Stimulated activated CD4-positive, alpha-beta T cell treated with anti-CD3 and anti-CD28 coated beads, Interleukin-12 subunit alpha, Interleukin-12 subunit beta, amount 100 ng/mL, for 4 hours (primary cell): Measurements from ENCODE around the gene HOMEZ.
A peak's percentile ranks its signal among the peaks of the same experiment; 100 is the strongest.
"Not testable (repeated sequence)": the region's sequence is repeated elsewhere in the genome, so short reads cannot be mapped to it uniquely, and the experiment has no call there.

Source experiments
- DNase-seq: peaks from one replicate; pipeline ENCODE4 v3.0.0-alpha.2; 2020

HOMEZ gene, protein sequence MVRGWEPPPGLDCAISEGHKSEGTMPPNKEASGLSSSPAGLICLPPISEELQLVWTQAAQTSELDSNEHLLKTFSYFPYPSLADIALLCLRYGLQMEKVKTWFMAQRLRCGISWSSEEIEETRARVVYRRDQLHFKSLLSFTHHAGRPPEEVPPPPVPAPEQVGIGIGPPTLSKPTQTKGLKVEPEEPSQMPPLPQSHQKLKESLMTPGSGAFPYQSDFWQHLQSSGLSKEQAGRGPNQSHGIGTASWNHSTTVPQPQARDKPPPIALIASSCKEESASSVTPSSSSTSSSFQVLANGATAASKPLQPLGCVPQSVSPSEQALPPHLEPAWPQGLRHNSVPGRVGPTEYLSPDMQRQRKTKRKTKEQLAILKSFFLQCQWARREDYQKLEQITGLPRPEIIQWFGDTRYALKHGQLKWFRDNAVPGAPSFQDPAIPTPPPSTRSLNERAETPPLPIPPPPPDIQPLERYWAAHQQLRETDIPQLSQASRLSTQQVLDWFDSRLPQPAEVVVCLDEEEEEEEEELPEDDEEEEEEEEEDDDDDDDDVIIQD

DNA sequence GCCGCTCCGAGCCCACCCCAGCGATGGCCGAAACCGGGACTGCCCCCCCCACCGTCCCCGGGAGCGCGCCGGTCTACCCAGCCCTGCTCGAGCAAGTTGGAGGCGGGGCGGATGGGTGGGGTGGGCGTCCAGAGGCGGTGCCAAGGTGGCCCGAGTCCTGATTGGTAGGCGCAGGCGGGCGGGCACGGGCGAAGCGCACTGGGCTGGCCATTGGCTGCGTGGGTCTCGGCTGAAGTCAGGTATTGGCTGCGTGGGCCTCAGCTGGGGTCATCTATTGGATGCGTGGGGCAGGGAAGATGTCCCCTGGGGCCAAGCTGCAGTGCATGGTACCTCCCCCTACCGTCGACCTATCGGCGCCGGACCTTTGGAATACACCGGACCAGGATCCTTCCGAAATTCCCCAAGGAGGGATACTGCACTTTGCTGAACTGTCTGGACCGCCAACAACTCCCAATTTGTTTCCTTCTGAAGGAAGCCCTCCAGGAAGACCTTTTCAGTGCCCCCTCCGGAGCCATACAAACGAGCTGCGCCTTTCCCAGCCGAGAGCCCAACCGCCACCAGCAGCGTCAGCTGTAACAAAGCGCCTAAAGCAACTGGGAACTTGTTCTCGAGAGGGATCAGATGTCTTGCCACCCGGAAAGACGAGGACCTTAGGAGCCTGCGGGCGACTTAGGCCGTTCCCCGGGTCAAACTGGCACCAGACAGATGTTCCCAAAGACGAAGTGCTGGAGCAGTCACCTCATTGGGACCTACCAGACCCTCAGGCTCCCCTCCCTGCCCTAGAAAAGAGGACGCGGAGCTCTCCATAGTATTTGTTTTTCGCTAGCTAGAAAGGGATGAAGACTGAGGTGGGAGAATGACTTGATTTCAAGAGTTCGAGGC lies at the start of gene HOMEZ:
HOMEZ (minus strand) TSS at position 113 of the 882 bp plus-strand sequence. CDS start 180 bp downstream, outside the sequence.
- peak; percentile 98 for DNase-seq

DNA sequence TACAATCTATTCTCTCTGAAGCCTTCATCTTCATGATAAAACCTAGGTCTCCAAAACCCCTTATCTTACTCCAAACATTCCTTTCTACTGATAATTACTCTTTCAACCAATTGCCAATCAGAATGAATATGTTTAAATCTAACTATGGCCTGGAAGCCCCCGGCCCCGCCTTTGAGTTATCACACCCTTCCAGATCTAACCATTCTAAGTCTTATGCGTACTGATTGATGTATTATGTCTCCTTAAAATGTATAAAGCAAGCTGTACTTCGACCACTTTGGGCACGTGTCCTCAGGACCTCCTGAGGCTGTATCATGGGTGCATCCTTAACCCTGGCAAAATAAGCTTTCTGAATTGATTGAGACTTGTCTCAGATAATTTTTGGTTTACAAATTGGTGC lies 49.7 kb upstream of the HOMEZ start:
- no peak for DNase-seq

- DNase-seq = peak; percentile 35
These were observed 42.2 kb upstream of the HOMEZ start for GRCh38 chr14:23327947-23328744.

- DNase-seq = no peak
These were observed 40.8 kb upstream of the HOMEZ start for GRCh38 chr14:23326491-23327332.

DNA sequence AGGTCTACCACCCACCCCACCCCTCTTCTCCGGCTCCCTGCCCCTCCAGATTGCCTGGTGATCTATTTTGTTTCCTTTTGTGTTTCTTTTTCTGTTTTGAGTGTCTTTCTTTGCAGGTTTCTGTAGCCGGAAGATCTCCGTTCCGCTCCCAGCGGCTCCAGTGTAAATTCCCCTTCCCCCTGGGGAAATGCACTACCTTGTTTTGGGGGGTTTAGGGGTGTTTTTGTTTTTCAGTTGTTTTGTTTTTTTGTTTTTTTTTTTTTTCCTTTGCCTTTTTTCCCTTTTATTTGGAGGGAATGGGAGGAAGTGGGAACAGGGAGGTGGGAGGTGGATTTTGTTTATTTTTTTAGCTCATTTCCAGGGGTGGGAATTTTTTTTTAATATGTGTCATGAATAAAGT lies 39.8 kb upstream of the HOMEZ start:
- DNase-seq = not testable (repeated sequence)

DNA sequence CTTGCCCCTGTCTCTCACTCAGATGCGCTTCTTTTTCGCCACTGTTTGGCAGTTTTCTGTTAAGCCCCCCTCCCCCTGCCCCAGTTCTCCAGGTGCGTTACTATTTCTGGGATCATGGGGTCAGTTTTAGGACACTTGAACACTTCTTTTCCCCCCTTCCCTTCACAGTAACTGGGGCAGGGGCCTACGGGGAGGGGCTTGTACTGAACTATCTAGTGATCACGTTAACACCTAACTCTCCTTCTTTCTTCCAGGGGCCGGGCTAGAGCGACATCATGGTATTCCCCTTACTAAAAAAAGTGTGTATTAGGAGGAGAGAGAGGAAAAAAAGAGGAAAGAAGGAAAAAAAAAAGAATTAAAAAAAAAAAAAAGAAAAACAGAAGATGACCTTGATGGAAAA lies 39.1 kb upstream of the HOMEZ start:
- no peak for DNase-seq

- no peak for DNase-seq
These were observed 38.5 kb upstream of the HOMEZ start for GRCh38 chr14:23324455-23324846.

DNA sequence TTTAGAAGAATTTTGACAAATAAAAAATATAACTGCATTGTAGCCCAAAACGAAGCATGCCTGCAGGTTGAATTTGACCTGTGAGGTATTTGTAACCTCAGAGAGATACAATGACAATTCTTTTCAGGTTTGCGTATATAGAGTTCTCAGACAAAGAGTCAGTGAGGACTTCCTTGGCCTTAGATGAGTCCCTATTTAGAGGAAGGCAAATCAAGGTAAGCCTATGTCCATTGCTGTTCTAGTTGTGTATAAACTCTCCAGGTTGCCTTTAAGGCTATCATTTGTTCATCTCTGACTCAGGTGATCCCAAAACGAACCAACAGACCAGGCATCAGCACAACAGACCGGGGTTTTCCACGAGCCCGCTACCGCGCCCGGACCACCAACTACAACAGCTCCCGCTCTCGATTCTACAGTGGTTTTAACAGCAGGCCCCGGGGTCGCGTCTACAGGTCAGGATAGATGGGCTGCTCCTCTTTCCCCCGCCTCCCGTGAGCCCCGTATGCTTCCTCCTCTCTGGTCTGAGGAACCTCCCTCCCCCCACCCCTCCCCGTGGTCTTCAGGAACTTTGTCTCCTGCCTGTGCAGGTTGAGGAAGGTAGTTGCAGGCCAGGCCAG lies 38.0 kb upstream of the HOMEZ start:
- DNase-seq = no peak

DNA sequence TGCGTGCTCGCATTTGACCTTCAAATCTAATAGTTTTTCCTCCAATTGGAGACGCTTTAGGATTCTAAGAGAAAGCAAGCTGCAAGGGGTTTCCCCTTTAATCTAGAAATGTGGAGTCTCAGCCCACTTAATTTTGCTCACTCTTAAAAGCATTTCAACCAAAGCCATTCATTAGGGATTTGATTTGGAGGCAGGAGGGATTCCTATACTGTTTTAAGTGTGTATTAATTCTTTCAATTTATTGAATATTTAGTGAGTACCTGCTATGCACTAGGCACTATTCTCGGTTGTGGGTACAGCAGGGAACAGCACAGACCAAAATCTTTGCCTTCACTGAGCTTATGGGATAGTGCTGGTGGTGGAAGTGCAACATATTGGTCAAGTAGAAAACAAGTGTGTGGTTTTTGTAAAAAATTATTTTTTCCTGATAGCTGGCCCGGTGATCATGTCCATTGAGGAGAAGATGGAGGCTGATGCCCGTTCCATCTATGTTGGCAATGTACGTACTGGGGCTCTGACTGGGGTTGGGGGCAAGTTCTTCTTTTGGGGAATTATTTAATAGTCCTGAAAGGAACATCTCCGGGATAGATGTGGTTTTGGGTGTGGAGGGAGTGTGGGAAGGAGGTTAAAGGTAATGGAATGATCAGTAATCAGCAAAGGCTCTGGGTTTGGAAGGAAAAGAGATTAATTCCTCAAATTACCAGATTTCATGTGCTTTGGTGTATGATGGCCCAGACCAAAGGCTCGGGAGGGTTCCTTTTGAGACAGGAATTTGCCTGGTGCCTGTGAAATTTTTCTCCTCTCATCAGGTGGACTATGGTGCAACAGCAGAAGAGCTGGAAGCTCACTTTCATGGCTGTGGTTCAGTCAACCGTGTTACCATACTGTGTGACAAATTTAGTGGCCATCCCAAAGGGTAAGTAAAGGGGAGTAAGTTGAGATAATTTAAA lies 36.9 kb upstream of the HOMEZ start:
- DNase-seq = no peak

- peak; percentile 37 for DNase-seq
These were observed 35.9 kb upstream of the HOMEZ start for GRCh38 chr14:23321572-23322547.

DNA sequence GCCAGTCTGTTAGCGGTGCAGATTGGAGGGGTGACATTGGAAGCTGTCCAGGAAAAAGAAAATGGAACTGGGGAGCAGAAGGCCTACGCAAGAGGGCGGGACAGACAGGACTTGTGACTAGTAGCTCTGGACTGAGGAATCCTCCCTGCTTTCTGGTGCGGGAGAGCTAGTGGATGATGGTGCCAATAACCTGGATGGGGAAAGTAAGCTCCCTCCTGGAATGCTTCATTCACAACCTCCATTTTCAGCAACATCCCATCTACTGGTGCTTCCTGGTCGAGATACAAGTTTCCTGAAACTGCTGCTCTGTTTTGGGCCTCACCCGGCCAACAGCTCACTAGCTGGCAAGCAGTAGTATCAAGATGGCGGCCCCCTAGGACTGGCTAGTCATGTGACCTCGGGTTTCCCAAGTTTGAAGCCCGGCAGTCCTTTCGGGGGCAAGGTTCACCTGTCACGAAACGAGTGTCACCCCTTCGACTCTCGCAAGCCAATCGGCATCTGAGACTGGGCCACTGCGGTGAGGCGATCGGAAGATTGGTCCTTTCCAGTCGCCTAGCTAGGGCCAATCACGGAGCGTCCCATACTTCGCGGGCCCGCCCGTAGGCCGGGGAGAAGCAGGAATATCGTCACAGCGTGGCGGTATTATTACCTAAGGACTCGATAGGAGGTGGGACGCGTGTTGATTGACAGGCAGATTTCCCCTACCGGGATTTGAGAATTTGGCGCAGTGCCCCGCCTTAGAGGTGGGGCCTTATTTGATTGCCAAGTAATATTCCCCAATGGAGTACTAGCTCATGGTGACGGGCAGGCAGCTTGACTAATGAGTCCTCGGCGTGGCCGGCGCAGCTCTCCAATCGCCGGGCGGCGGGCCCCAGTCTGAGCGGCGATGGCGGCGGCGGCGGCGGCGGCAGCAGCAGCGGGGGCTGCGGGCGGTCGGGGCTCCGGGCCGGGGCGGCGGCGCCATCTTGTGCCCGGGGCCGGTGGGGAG lies 34.9 kb upstream of the HOMEZ start, which contains the start of gene PABPN1:
PABPN1 (plus strand) TSS at position 874 of the 988 bp plus-strand sequence; CDS start at position 887, 13 bp downstream.
- peak; percentile 92 for DNase-seq

DNA sequence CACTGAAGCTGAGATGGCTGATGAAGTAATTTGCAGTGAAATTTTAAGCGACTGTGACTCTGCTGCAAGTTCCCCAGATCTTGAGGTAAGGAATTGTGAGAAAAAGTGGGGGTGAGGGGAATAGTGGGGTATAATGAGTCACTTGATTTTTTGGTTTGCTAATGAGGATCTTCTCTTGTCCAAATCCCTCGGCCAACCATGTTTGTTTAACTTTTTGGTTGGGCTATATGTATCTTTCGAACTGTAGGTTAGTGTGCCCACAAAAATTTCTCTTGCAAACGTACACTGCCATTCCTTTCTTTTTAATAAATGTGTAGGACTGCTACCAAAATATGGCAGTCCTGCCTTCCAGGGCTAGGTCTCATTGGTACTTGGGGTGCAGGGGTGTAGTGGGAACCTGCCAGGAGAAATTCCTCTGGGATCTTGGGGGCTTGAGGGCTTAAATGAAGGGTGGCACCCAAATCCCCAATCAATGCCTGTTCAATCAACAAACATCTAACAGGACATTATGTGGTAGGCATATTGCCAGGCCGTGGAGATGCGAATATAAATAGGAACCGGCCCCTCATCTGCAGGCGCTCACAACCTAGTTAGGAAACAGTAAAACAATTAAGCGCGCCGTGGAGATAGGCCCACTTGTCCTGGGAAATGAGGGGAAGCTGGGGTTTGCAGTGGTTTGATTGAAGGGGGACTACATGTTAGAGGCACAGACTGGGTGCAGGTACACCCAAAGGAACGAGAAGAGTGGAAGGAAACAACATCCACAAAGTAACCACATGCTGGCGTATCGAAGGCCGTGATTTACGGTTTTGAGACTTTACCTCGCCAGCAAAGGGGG lies 34.0 kb upstream of the HOMEZ start:
- no peak for DNase-seq

GRCh38 chr14:23316300-23316699 lies 30.4 kb upstream of the HOMEZ start:
- DNase-seq = no peak

GRCh38 chr14:23310546-23310945 lies 24.6 kb upstream of the HOMEZ start:
- DNase-seq = no peak

- no peak for DNase-seq
These were observed 23.0 kb upstream of the HOMEZ start for GRCh38 chr14:23308721-23309445.
